Lung microvascular endothelial cell (primary cell): Measurements from ENCODE around the gene STN1. TPM values are rescaled to one million over a fixed set of nuclear protein-coding genes. Genes with fewer than 3 reads are reported as not detected.
A peak's percentile ranks its signal among the peaks of the same experiment; 100 is the strongest.

ENCODE experiments used
- DNase-seq, 2 donors: peaks; one replicate each; pipeline versions ENCODE4 v3.0.0 to v3.0.0-alpha.2; 2010; ENCODE audit warnings: low read depth in 2 of 2
- total RNA-seq: library from RNA; depleted of rRNA; stranded (reverse); fragments of >200 nt; gene quantifications from 2 replicates; pipeline ENCODE4 v1.2.1, GENCODE V29; 2014

Gene STN1, protein sequence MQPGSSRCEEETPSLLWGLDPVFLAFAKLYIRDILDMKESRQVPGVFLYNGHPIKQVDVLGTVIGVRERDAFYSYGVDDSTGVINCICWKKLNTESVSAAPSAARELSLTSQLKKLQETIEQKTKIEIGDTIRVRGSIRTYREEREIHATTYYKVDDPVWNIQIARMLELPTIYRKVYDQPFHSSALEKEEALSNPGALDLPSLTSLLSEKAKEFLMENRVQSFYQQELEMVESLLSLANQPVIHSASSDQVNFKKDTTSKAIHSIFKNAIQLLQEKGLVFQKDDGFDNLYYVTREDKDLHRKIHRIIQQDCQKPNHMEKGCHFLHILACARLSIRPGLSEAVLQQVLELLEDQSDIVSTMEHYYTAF
- 24.2 and 31.0 TPM in 2 replicates for total RNA-seq

DNA sequence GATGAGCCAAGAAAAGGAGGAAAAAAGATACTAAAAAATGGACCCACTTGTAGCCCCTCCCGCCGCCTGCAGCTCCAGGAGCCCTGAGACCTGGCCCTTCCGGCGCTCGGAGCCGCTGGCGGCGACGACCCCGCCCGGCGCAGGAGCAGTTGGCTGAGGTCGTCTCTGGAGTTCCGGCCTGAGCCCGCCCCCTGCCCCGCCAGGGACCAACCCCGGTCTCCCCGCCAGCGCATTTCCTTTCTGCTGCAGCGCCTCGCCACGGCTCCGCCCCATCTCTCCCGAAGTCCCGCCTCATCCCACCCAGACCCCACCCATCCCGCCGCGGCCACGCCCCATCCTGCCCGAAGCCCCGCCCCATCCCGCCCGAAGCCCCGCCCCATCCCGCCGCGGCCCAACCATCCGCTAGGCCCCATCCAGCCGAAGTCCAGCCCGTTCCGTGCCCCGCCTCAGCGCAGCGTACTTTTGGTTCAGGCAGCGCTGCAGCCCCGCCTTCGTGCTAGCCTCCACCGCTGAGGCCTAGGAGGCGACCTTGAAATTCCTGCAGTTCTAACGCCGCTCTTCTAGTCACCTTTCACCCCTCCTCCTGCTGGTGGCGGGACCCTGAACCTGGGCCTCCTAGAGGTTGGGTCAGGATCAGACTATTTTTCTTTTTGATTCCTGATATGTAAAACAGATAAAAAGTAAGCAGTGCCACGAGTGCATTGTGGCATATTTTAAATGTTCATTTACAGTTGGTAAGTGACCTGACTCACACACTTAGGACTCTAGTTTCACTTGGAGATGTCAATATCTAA lies at the start of gene STN1:
Gene STN1 (minus strand): TSS at position 132 of the 794 bp plus-strand sequence. CDS start 590 bp downstream, outside the sequence.
- DNase-seq = peak; percentile 98

DNA sequence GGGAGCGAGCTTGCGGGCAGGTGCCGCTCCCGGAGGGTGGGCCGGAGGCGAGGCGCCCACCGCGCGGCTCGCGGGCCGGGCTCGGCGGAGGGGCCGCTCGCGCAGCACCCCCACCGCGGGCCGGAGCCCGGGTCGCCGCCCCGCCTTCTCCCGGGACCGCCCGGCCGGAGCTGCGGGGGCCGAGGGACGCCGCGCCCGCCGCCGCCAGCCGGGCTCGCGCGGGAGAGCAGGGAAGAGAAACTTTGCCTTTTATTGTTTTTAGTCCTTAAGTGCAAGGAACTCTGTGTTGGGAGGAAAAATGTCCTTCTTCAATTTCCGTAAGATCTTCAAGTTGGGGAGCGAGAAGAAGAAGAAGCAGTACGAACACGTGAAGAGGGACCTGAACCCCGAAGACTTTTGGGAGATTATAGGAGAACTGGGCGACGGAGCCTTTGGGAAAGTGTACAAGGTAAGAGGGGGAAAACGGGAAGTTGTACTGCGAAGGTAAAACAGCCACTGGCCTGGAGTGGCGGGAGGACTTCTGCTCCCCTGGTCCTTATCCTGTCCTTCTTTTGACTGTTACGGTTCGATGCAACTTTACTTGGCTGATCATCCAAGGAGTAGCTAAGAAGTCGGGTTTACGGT lies 49.6 kb upstream of the STN1 start:
- peak; percentile 32 to 43 for DNase-seq

DNA sequence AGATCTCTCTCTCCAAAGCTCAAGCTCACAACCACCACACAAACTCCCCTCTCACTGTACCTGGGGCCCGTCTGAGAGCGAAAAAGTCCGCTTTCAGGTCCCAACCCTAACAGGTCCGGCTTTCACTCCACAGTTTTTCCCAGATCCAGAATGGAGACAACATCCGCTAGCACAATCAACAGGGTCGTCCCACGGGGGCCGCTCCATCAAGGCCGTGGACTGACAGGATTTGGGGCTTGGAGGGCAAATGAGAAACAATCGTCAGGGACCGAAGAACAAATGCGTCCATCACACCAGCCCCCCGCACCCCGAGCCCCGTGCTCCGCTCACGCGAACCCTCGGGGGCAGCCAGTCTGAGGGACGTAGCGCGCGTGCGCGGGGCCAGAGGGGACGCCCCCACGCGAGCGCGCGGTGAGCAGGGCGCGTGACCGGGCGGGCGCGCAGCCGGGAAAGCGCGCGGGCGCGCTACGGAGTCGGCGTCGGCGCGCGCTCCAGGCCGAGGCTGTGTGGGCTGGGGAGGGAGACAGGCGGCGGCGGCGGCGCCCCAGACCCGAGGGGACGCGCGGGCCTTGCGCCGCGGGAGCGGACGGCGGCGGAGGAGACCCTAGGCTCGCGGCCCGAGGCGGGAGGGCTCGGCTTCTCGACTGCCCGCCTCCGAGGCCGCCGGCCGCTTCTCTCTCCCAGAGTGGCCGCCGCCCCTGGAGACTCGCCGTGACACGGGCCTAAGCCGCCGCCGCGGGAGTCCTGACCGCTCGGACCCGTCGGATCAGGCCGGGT lies 48.9 kb upstream of the STN1 start, which contains the start of gene SLK:
Gene SLK (plus strand): TSS at position 470 of the 777 bp plus-strand sequence. CDS start 606 bp downstream, outside the sequence.
- peak; percentile 90 to 94 for DNase-seq

DNA sequence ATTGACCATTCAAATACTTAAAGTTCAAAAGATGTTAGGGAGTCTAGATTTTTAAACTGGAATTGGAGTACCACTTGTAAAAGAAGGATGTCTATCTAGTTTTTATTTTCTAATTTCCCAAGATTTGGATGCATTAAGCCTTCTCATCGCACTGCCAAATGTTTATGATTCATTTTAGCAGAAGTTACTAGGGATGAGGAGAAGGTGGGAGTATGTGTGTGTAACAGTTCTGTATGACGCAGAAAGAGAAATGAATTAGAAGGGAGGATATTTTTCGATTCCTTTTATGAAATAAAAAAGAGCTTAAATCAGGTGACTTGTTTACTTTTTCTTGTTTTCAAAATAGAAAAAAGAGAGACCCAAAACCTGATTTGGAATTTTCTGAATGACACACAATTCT lies 42.1 kb upstream of the STN1 start:
- DNase-seq = no peak

DNA sequence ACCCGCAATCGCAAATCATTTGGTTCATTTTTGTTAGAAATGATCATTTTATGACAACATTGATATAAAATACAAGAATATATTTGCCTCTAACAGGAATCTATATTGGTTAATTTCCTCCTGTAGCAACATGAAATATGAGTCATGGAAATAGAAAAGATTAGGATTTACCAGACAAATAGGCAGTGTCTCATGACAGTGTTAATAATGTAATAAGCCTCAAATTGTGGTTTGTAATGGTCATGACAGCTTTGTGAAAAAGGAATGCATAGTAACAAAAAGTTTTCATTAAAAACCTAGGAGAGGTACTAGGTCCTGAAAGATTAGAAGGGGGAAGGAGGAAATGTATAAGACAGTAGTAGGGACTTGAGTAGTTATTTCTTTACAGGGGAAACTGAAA lies 41.0 kb upstream of the STN1 start:
- DNase-seq = no peak

DNA sequence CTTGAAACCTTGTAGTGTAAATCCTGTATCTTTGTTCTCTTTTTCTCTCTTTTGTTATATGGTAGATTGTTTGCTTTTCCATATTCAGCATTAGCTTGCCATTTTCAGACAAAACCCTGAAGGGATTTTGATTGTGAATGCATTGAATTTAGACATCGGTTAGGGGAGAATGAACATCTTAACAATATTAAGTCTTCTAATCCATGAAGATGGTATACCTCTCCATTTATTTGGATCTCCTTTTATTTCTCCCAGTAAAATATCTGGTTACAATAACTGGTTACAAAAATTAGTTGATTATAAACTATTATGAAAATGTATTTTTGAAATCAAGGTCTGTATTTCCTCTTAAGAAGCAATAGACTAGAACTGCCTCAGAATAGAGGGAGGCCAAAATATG lies 36.6 kb upstream of the STN1 start:
- no peak for DNase-seq

DNA sequence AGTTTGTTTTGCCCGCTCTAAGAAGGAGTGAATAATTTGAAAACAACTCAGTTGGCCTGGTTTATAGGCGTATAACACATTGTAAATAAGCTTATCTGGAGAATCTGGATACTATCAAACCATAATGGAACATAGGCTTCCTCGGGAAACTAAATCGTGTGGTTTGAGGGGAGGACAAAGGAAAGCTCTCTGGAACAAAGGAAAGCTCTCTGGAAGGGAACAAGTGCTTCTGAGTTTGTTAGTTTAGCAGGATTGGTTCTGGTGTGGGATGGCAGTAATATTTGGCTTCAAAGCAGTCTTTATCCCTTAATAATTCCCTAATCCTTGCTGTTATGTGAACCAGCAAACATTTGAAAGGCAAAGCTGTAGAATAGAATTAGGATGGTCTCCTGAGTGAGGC lies 34.0 kb upstream of the STN1 start:
- no peak for DNase-seq

DNA sequence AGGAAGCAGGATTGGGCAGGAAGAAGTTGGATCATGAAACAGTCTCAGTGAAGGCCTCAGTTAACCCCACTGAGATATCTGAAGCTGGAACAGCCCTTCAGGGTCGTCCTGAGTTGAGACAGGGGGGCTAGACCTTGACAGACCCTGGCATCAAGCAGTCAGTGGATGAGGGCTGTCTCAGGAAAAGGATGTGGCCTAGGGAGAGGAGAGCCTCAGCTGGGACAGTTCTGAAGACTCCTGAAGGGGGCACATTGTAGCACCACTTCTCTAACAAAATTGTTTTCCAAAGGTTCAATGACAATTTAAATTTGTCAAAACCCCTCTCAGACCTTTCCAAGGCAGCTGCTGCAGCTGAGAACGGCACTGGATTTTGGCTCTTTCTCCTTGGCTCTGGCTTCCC lies 33.2 kb upstream of the STN1 start:
- no peak for DNase-seq

DNA sequence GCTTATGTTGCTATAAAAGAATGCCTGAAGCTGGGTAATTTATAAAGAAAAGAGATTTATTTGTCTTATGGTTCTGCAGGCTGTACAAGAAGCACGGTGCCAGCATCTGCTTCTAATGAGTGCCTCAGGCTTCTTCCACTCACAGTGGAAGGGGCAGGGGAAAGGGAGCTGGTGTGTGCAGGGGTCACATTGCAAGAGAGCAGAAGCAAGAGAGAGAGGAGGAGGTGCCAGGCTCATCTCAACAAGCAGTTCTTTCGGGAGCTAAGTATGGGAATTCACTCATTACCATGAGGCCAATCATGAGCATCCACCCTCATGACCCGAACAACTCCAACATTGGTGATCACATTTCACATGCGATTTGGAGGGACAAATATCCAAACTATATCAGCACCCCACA lies 31.7 kb upstream of the STN1 start:
- DNase-seq = no peak

DNA sequence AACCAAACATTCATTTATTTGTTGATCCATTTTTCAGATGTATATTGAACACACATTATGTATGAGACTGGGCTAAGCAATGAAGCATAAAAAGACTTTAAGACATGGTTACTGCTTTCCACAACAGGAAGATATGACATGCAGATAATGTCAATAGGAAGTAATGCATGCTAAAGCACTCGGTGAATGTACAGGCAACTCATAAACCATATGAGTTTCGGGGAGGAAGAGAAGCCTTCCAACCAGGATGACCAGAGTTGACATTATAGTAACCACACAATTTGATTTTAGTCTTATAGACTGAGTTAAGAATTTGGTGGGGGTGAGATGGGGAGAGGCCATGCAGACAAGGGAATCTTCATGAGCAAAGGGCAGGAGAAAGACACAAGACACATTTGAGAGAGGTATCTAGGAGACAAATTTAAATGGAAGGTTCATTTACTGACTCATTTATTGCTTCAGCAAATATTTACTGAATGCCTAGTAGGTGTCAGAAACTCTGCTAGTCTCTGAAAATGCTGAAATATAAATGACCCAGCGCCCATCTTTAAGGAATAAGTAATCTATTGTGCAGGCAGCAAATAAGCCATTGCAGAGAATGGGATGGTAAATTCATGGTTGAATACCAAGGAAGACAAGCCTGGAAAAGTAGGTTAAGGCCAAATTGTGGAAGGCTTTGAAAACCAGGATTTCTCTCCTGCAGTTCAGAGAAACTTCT lies 30.0 kb upstream of the STN1 start:
- DNase-seq = peak in 1 of 2 donors; percentile 5

DNA sequence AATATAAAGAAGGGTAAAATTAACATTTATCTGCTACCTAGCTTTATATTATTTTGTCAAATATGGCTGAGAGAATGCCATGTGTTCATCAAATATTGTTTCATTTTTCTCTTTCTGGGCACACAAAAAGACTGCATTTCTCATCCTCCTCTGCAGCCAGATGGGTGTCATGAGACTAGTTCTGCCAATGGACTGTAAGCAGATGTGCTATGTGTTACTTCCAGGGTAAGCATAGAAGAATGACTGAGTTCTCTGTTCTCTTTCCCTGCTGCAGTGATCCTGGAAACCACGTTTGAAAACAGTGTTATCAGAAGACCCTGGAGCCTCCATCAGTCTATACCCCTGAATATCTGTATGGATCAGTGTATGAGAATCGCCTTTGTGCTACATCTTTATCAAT lies 24.9 kb upstream of the STN1 start:
- no peak for DNase-seq

DNA sequence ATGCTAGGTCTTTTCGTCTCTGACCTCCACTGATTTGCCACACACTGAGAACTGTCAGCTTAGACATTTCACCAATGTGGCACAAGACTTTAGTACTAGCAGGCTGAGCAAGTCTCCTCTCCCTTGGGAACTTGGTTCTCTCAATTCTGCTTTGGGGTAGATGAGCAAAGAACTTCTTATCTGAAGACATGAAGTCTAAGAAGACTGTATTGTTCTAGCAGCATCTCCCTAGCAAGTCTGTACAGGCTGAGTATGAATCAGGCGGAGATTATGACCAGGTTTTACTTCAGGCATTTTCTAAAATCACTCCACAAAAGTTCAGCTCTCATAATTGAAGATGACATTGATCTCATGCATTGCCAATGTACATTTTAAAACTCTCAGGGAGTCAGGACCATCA lies 23.8 kb upstream of the STN1 start:
- DNase-seq = no peak

DNA sequence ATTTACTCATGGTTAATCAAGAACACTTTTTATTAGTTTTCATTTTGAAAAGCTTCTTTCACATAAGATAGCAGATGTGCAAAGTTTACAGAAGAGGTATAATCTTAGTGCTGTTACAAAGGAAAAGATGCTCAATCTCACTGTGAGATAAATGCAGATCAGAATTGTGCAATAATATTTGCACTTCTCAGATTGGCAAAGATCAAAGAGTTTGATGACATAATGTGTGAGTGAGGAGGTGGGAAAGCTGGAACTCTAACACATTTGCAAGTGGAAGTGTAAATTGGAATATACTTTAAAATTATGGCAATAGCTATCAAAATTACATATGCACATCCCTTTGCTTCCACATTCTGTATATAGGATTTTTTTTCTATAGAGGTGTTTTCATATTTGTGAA lies 21.5 kb upstream of the STN1 start:
- no peak for DNase-seq

DNA sequence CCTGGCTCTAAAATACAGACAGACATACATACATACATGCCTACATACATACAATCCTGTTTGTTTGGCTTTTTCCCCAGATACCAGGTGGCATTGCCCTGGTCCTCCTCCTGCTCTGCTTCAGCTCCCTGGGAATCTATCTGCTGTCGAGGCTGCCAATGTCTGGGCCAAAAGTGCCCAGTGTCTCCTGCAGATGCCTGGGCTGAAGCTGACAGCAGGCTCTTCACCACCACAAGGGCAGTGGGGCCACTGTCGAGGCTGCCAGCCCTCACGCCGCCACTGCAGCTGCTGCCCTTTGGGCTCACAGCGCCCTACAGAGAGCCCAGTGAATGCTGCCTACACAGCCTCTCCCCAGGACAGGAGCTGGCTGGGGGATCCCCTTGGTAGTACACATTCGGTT lies 18.0 kb upstream of the STN1 start:
- no peak for DNase-seq

DNA sequence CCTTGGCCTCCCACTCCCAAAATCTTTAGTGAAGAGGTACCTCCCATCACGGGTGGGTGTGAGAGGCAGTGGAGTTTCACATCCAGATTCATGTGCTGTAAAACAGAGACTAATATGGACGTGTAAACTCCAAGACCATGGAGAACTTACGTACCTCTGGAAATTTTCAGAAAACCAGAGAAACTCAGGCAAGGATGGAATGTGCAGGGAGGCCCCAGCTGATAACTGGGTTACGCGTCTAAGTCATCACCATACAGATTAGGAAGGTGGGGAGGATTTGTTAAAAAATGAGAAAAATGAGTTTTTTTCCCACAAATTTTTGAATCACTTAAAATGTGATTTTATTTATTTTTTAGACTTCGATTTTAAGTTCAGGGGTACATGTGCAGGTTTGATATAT lies 16.3 kb upstream of the STN1 start:
- DNase-seq = no peak

DNA sequence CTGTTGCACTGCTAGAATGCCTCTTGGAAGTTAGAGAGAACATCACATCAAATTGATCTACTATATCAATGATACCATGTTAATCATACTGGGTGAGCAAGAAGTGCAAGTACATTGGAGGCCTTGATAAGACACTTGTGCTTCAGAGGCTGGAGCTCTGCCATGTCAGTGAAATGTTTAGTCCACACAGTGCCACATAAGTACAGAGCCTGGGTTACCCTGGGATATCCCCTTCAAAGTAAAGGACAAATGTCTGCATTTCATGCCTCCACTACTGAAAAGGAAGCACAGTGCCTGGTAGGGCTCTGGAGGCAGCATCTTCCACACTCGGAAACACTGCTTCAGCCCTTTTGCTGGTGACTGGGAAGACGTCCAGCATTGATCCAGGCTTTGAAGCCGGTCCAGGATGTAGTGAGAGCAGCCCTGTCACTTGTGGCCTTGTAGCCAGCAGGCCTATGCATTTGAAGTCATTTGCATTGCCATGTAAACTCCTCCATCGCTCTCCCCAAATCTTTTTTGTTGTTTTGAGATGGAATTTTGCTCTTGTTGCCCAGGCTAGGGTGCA lies 15.7 kb upstream of the STN1 start:
- DNase-seq = no peak

DNA sequence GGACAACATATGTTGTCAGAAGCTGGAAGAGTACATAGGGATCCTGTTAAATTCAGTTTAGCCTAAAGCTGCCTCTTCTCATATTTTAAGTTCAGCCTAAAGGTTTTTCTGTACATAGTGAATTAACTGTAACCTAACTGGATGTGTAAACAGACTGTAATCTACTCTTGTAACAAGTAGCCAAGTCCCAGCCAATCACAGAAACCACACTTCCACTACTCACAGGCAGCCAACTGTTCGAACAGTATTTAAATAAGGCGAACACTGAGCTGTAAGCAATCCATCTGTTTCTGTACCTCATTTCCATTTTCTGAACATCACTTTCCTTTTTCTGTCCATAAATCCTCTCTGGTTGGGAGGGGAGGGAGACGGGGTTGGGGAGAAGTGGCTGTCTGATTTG lies 15.0 kb upstream of the STN1 start:
- DNase-seq = no peak

DNA sequence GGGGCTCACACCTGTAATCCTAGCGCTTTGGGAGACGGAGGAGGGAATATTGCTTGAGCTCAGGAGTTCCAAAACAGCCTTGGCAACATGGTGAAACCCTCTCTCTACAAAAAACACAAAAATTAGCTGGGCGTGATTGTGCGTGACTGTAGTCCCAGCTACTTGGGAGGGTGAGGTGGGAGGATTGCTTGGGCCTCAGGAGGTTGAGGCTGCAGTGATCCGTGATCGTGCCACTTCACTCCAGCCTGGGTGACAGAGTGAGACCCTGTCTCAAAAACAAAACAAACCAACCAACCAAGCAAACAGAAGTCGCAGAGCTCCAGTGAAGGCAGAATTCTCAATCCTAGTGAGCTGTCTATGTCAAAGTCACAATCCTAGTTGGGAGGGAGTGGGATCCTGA lies 14.3 kb upstream of the STN1 start:
- no peak for DNase-seq

DNA sequence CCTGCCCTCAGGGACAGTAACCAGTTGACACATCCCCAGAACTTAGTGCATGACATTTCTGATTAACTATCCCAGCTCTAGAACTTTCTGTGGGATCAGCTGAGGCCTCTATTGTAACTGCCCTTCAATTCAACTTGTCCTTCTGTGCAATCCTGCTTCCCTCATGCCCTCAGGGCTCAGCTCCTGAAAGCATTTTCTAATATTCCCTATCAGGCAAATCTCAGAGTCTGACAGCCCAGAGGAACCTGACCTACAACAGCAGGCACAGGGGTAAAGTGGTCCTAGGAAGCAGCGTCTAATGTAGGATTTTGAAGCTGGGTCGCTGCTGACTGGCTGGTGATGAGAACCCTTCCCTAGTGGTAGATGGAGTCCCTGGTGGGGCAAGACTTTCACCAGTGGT lies 13.6 kb upstream of the STN1 start:
- no peak for DNase-seq

DNA sequence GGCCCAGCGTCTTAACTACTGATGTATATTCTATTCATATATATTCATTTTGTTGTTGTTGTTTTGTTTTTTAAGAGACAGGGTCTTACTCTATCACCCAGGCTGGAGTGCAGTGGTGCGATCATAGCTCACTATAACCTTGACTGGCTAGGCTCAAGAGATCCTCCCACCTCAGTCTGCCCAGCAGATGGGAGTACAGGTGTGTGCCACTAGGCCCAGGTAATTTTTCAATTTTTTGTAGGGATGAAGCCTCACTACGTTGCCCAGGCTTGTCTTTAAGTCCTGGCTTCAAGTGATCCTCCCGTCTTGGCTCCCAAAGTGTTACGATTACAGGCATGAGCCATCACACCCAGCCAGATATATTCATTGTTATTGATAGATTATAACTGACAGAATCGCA lies 12.9 kb upstream of the STN1 start:
- no peak for DNase-seq

DNA sequence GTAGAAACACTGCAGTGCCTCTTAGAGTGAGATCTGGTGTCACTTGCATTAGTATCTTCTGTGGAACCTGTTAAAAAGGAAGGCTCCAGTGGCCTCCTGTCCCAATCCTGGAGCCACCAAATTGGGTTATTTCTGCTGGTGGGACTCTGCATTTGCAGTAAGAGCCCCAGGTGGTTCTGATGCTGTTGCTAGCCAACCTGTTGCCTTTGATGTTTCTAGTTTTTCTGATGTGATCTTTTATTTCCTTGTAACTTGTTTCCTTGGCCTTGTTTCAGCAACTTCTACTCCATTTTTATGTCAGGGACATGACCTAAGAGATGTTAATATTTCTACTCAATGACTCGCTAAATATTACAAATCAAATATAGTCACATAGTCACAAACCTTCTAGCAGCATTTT lies 12.5 kb upstream of the STN1 start:
- DNase-seq = no peak
